ENCODE results near the gene RAD51C. TPM values are rescaled to one million over a fixed set of nuclear protein-coding genes. Genes with fewer than 3 reads are reported as not detected.

The RAD51C gene
- polyA plus RNA-seq (2012; rRNA removed), result 36.1 and 38.7 TPM in 2 replicates
- 48.2 and 63.7 TPM in 2 replicates for polyA plus RNA-seq (2012; cell fraction: cytosol; rRNA removed)
- 14.8 and 20.6 TPM in 2 replicates for polyA plus RNA-seq (2012; cell fraction: nucleus; rRNA removed)

DNA sequence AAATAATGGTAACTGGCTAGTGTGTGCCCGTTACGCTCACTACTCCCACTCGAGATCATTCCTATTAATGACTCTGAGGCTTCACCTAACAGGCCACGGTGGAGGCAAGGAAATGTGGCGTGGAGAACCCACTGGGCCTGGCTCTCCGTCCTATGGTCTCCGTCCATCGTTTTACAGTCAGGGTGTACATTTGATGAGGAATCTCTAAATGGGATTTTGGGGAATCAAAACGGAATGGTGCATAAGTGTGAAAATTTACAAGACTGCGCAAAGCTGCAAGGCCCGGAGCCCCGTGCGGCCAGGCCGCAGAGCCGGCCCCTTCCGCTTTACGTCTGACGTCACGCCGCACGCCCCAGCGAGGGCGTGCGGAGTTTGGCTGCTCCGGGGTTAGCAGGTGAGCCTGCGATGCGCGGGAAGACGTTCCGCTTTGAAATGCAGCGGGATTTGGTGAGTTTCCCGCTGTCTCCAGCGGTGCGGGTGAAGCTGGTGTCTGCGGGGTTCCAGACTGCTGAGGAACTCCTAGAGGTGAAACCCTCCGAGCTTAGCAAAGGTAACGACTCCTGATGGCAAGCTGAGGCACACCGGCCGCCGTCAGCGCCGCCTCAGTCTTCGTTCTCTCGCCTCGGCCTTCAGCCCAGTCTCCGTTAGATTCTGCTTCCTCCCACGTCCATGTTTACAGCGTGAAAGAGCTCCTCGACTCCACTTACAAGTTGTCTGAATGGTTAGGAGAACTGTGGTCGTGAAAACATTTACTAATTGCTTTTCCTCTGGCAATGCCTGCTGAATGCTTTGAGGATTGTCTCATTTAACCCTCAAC, at the start of gene RAD51C:
Gene RAD51C (plus strand): TSS at position 364 of the 817 bp plus-strand sequence. CDS start 42 bp downstream, at position 406.
- Histone ChIP-seq H3K9ac (peak within 1 kb of the TSS; percentile 64), H3K9me3 (no peaks in the 10 kb centered on the region), H3K27ac (ENCODE audit: low read depth in 2 of 2, low read length in 1 of 2) (peak within 1 kb of the TSS; percentile 41 to 85), H3K79me2 (ENCODE audit: insufficient read depth) (peaks cover 15% of the 10 kb centered on the region; the same call in 1 of the 2 replicates), H3F3A (replicated peaks; ENCODE audit: insufficient read depth) (no peaks in the 10 kb centered on the region), H3K4me3 (ENCODE audit: low read depth in 2 of 2, low read length in 1 of 2) (peak within 1 kb of the TSS; percentile 68 to 71), H3K36me3 (replicated peaks in 1 of 2; ENCODE audit: control insufficient read depth in 1 of 2, insufficient read depth in 2 of 2, low read length in 1 of 2) (peaks cover 0 to 2% of the 10 kb centered on the region in 2 experiments), H3K4me1 (ENCODE audit: control insufficient read depth in 1 of 2, insufficient read depth in 2 of 2, low read depth in 1 of 2, low read length in 1 of 2) (peaks cover 10 to 12% of the 10 kb centered on the region in 2 experiments; a peak in 3 of 4 replicates), H3K9me2 (no peaks in the 10 kb centered on the region), H3K27me3 (ENCODE audit: insufficient read depth) (no peaks in the 10 kb centered on the region), H3K4me2 (peak within 1 kb of the TSS; percentile 87), H4K20me1 (ENCODE audit: insufficient read depth) (no peaks in the 10 kb centered on the region), H2AFZ (ENCODE audit: low read depth) (peak within 1 kb of the TSS; percentile 100)
- ChIA-PET CTCF (interaction anchor here (0.8 to 2.2 kb wide), 8 partner anchors 11 to 312 kb away, joined by 3 to 11 read pairs (median 6); no protein-coding TSS in a partner anchor), POLR2A (interaction anchor here (1.0 to 2.2 kb wide), 5 partner anchors 33 to 414 kb away, joined by 4 to 30 read pairs (median 7); partner anchors contain the start of genes MTMR4 and TRIM37)
- WGBS (ENCODE audit: low lambda C conversion rate), result 14% methylated on average over 46 of the region's 50 CpGs
- peak; percentile 95 for DNase-seq
- TF ChIP-seq EP300 (IDR thresholded peaks at IDR 0.05; ENCODE audit: borderline replicate concordance in 1 of 2, low read depth in 1 of 2, low read length in 1 of 2), result no peak
- 0 out of 2 replicates have a peak, but pooled peaks have one; percentile 31 for TF ChIP-seq NRF1 (IDR thresholded peaks at IDR 0.05; ENCODE audit: low read depth, low read length)
- peak; percentile 60 for TF ChIP-seq ELF1 (IDR thresholded peaks at IDR 0.05)
- peak; percentile 78 for TF ChIP-seq CHD2 (IDR thresholded peaks at IDR 0.05; ENCODE audit: low read length, partially characterized antibody)
- TF ChIP-seq TCF12 (IDR thresholded peaks at IDR 0.05), result no peak; the same call in 1 of the 2 replicates
- 0 out of 2 replicates have a peak, but pooled peaks have one; percentile 26 for TF ChIP-seq FOXM1 (IDR thresholded peaks at IDR 0.05; ENCODE audit: low read depth)
- TF ChIP-seq SIN3A (IDR thresholded peaks at IDR 0.05; ENCODE audit: borderline replicate concordance, low read depth, low read length), result peak; percentile 84
- TF ChIP-seq, protein P1, sequence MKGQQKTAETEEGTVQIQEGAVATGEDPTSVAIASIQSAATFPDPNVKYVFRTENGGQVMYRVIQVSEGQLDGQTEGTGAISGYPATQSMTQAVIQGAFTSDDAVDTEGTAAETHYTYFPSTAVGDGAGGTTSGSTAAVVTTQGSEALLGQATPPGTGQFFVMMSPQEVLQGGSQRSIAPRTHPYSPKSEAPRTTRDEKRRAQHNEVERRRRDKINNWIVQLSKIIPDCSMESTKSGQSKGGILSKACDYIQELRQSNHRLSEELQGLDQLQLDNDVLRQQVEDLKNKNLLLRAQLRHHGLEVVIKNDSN (IDR thresholded peaks at IDR 0.05; ENCODE audit: borderline replicate concordance, low read depth), result no peak
- TF ChIP-seq POLR2AphosphoS5 (IDR thresholded peaks at IDR 0.05; ENCODE audit: low read depth, low read length), result peak; percentile 94
- TF ChIP-seq, protein P2, sequence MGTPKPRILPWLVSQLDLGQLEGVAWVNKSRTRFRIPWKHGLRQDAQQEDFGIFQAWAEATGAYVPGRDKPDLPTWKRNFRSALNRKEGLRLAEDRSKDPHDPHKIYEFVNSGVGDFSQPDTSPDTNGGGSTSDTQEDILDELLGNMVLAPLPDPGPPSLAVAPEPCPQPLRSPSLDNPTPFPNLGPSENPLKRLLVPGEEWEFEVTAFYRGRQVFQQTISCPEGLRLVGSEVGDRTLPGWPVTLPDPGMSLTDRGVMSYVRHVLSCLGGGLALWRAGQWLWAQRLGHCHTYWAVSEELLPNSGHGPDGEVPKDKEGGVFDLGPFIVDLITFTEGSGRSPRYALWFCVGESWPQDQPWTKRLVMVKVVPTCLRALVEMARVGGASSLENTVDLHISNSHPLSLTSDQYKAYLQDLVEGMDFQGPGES (IDR thresholded peaks at IDR 0.05; ENCODE audit: low read depth, low read length), result no peak
- TF ChIP-seq GATA2 (CRISPR knock-in tag; IDR thresholded peaks at IDR 0.05), result no peak
- no peak for TF ChIP-seq RXRA (IDR thresholded peaks at IDR 0.05; ENCODE audit: borderline replicate concordance, low read depth)
- TF ChIP-seq, protein P3, sequence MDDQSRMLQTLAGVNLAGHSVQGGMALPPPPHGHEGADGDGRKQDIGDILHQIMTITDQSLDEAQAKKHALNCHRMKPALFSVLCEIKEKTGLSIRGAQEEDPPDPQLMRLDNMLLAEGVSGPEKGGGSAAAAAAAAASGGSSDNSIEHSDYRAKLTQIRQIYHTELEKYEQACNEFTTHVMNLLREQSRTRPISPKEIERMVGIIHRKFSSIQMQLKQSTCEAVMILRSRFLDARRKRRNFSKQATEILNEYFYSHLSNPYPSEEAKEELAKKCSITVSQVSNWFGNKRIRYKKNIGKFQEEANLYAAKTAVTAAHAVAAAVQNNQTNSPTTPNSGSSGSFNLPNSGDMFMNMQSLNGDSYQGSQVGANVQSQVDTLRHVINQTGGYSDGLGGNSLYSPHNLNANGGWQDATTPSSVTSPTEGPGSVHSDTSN (IDR thresholded peaks at IDR 0.05), result no peak
- TF ChIP-seq, protein P4, sequence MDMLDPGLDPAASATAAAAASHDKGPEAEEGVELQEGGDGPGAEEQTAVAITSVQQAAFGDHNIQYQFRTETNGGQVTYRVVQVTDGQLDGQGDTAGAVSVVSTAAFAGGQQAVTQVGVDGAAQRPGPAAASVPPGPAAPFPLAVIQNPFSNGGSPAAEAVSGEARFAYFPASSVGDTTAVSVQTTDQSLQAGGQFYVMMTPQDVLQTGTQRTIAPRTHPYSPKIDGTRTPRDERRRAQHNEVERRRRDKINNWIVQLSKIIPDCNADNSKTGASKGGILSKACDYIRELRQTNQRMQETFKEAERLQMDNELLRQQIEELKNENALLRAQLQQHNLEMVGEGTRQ (IDR thresholded peaks at IDR 0.05; ENCODE audit: borderline replicate concordance, low read depth, low read length), result no peak
- peak; percentile 91 for TF ChIP-seq MXI1 (IDR thresholded peaks at IDR 0.05; ENCODE audit: low read depth, low read length)
- peak; percentile 75 for TF ChIP-seq TAF1 (IDR thresholded peaks at IDR 0.05; ENCODE audit: borderline replicate concordance, low read depth, low read length)
- no peak for TF ChIP-seq NFIC (IDR thresholded peaks at IDR 0.05; ENCODE audit: borderline replicate concordance)
- no peak for TF ChIP-seq EZH2phosphoT487 (IDR thresholded peaks at IDR 0.05; ENCODE audit: borderline replicate concordance, low read depth)
- TF ChIP-seq MEF2A (IDR thresholded peaks at IDR 0.05; ENCODE audit: borderline replicate concordance, low read depth), result no peak
- TF ChIP-seq GABPA (IDR thresholded peaks at IDR 0.05; ENCODE audit: low read depth), result peak; percentile 73
- no peak for TF ChIP-seq RFX5 (IDR thresholded peaks at IDR 0.05; ENCODE audit: low read length)
- no peak for TF ChIP-seq JUND (IDR thresholded peaks at IDR 0.05)
- TF ChIP-seq, protein P5, sequence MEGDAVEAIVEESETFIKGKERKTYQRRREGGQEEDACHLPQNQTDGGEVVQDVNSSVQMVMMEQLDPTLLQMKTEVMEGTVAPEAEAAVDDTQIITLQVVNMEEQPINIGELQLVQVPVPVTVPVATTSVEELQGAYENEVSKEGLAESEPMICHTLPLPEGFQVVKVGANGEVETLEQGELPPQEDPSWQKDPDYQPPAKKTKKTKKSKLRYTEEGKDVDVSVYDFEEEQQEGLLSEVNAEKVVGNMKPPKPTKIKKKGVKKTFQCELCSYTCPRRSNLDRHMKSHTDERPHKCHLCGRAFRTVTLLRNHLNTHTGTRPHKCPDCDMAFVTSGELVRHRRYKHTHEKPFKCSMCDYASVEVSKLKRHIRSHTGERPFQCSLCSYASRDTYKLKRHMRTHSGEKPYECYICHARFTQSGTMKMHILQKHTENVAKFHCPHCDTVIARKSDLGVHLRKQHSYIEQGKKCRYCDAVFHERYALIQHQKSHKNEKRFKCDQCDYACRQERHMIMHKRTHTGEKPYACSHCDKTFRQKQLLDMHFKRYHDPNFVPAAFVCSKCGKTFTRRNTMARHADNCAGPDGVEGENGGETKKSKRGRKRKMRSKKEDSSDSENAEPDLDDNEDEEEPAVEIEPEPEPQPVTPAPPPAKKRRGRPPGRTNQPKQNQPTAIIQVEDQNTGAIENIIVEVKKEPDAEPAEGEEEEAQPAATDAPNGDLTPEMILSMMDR (IDR thresholded peaks at IDR 0.05), result no peak
- no peak for TF ChIP-seq RAD21 (IDR thresholded peaks at IDR 0.05; ENCODE audit: low read length)
- TF ChIP-seq SMC3 (IDR thresholded peaks at IDR 0.05; ENCODE audit: low read depth, low read length), result no peak
- TF ChIP-seq, protein P6, sequence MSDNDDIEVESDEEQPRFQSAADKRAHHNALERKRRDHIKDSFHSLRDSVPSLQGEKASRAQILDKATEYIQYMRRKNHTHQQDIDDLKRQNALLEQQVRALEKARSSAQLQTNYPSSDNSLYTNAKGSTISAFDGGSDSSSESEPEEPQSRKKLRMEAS (IDR thresholded peaks at IDR 0.05; ENCODE audit: low read depth), result peak; percentile 93
- TF ChIP-seq FOXJ3 (CRISPR knock-in tag; IDR thresholded peaks at IDR 0.05), result no peak
- TF ChIP-seq TEAD4 (IDR thresholded peaks at IDR 0.05; ENCODE audit: borderline replicate concordance, insufficient read depth), result 0 out of 2 replicates have a peak, but pooled peaks have one; percentile 20
